Motor neuron (in vitro differentiated cells): ENCODE results near the gene PLCB4. TPM values are rescaled to one million over a fixed set of nuclear protein-coding genes. Genes with fewer than 3 reads are reported as not detected.

Source experiments
- ATAC-seq, 8 experiments: fragments of 200-7000 bp; cut with Tn5 transposase; replicated peaks in 6 of 8; 2 replicates each; pipeline ENCODE4 v1.8.0; 2021; ENCODE audit warnings: mild to moderate bottlenecking in 8 of 8, moderate library complexity in 8 of 8
- H3K27ac ChIP-seq, 2 donors: fragments of 250-450 bp; sonication (Bioruptor Pico); 2 replicates each; pipeline ENCODE4 v1.9.0; 2021; ENCODE audit warnings: antibody characterized with exemption in 2 of 2, mild to moderate bottlenecking in 2 of 2, moderate library complexity in 1 of 2
- H3K4me1 ChIP-seq, 2 donors: fragments of 250-450 bp; sonication (Bioruptor Pico); replicated peaks in 1 of 2; 2 replicates each; pipeline ENCODE4 v1.6.1; 2021; ENCODE audit warnings: antibody characterized with exemption in 2 of 2, mild to moderate bottlenecking in 2 of 2, moderate library complexity in 1 of 2
- H3K4me3 ChIP-seq, 5 donors: fragments of 250-450 bp; sonication (Bioruptor Pico); 2 replicates each; pipeline ENCODE4 v1.9.0; 2021; ENCODE audit warnings: antibody characterized with exemption in 5 of 5, mild to moderate bottlenecking in 5 of 5, moderate library complexity in 4 of 5
- WGBS, 10 experiments: fragments of 450-650 bp; shearing (Covaris generic); methylation state at CpG; one replicate each; pipeline ENCODE4 v1.0.0; 2022; 5-methylcytosine and 5-hydroxymethylcytosine counted together
- in situ Hi-C, 9 experiments: fragments of 400-800 bp; cut with MboI; loops; one replicate each; pipeline ENCODE4 v1.15.0; 2021; ENCODE audit warnings: low sequenced_read_pairs in 9 of 9, low pct_unique_long_range_greater_than_20kb in 2 of 9; ENCODE audit not compliant: unreplicated experiment in 9 of 9
- total RNA-seq, 8 experiments: library from RNA; unstranded; fragments of 300-600 nt; gene quantifications; 2 replicates each; pipeline versions ENCODE4 v1.2.3 to v1.2.4, GENCODE V29; 2022

The PLCB4 gene
- total RNA-seq, 8 experiments from 2014 or later = 4.4 to 27.2 (median 16.2) TPM

DNA sequence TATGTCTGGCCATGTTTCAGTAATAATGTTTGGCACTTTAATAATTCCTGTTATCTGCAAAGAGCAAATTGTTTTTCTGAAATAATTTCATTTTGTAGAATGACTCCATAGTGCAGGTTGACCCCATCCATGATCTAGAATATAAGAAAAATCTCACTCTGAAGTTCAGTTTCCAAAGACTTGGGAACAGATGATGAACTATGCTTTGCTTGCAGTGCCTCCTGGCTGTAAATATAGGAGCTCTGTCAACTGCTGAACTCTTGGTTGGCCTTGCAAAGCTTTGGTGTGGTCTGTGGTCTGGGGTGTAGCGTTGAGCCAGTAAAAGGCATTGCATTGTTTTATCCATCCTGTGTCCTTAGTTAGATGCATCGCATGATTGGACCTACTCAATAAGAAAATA, 104.0 kb downstream of the PLCB4 start:
- ATAC-seq = peak in 2 of 8 experiments; percentile 55 to 62
- Histone ChIP-seq H3K4me3 (no peak overlapping the region), H3K4me1 (no peaks in the 10 kb centered on the region), H3K27ac (no peak overlapping the region)
- 43 to 100% (median 80%) methylated on average over 1 to 2 of the region's 2 CpGs; no CpG with 5 or more reads in 3 of the 10 experiments for WGBS, 10 experiments
- in situ Hi-C loops = no loop called here

DNA sequence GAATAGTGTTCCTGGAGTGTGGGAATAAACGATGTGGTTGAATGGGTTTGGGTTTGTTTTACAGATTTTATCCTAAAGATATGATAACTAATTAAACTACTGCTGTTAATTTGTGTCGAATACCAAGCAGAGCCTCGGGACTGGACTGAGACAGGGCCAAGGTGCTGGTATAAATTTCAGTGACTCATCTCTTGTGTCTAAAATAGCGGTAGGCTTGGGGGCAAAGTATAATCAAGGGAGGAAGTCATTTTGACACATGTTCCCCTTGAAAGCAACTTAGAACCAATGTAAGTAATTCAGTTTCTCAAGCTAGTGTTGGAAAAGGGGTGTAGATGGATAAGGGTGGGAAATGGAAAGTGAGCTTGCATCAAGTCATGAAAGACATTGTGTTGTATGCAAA, 108.4 kb downstream of the PLCB4 start:
- no peak overlapping the region for H3K27ac ChIP-seq
- no peak overlapping the region for H3K4me3 ChIP-seq
- in situ Hi-C loops = loop anchor here in 1 of 9 experiments (25.0 kb wide), 1 partner anchor 315 kb away; no protein-coding TSS in a partner anchor
- 51 to 95% (median 72%) methylated on average over 3 to 4 of the region's 4 CpGs; no CpG with 5 or more reads in 1 of the 10 experiments for WGBS, 10 experiments
- no peak for ATAC-seq
- H3K4me1 ChIP-seq = no peaks in the 10 kb centered on the region

DNA sequence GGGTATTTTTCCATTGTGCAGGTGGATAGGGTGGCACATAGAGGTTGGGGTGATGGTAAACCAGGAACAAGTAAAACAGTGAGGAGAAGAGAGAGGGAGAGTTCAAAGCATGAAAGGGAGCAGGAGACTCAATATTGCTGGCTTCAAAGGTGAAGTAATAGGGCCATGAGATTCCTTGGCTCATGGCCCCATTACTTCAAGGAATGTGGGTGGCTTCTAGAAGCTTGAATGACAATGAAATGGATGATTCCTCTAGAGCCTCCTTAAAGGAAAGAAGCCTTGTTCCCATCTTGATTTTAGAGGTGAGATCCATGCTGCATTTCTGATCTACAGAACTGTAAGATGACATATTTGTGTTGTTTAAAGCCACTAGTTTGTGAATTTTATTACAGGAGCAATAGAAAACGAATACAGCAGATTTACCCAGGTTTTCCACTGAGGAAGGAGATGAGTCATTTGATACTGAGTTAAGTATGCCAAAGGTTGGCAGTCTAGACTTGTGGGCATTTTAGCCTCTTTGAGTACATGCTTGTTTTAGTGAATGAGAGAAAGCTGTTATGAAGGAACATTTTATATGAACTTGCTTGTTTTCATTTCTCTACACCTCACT, 110.4 kb downstream of the PLCB4 start:
- H3K27ac ChIP-seq = no peak overlapping the region
- no peaks in the 10 kb centered on the region for H3K4me1 ChIP-seq
- no peak overlapping the region for H3K4me3 ChIP-seq
- no peak for ATAC-seq
- in situ Hi-C loops = loop anchor here in 1 of 9 experiments (25.0 kb wide), 1 partner anchor 317 kb away; no protein-coding TSS in a partner anchor
- WGBS, 10 experiments = 55 to 100% (median 87%) methylated on average over 1 of the region's 1 CpG; no CpG with 5 or more reads in 6 of the 10 experiments

DNA sequence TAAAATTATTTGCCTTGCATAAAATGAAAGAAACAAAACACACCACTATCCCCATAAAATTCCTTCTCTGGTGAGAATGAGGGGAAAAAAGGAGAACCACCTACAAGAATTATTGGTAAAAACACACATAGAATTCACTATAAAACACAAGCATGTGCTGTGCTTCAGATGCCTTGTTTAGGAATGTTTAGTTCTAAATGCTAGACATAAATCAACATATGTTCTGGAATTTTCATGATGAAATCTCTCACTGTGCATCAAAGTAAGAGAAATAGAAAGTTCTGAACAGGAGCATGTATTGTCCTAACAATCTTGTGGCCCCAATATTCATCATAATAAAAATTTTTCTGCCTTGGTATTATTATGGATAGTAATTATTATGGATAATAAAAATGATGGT, 111.0 kb downstream of the PLCB4 start:
- H3K27ac ChIP-seq = no peak overlapping the region
- no peak overlapping the region for H3K4me3 ChIP-seq
- in situ Hi-C loops = loop anchor here in 1 of 9 experiments (25.0 kb wide), 1 partner anchor 318 kb away; no protein-coding TSS in a partner anchor
- H3K4me1 ChIP-seq = no peaks in the 10 kb centered on the region
- no peak for ATAC-seq

DNA sequence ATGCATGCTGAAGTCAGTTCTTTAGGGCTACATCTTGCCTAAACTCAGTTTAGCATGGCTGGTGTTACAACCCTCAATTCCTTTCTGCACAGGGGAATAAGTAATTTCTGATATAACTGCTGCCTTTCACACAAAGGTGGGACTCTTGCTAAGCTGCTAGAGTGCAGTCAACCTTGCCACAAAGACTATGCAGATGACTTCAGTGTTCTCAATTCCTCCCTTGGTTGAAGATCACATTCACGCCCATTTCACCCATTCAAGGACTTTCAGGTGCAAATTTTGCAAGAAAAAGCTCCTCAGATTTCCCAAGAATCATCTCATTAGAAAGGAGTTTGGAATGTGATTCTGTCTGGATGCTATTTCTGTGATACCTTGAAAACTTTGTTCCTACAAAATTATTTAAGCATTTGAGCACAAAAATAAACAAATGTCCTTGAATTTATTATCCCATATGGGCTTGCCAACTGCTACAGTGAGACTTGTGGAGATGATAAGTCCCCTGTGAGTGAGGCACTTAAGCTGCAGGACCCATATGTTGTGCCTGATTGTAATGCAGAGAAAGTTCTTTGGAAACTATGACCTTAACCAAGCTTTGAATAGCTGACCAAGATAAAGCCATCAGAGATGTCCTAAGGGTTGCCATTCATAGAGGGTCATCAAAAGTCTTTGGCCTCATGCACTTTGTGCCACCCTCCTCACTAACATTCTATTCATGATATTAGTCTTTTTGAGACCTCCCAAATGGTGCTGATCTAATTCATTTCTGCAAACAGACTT, 111.8 kb downstream of the PLCB4 start:
- Histone ChIP-seq H3K4me3 (no peak overlapping the region), H3K27ac (no peak overlapping the region), H3K4me1 (no peaks in the 10 kb centered on the region)
- in situ Hi-C loops = loop anchor here in 1 of 9 experiments (25.0 kb wide), 1 partner anchor 318 kb away; no protein-coding TSS in a partner anchor
- no peak for ATAC-seq
- 33 to 100% (median 52%) methylated on average over 1 of the region's 1 CpG; no CpG with 5 or more reads in 4 of the 10 experiments for WGBS, 10 experiments

DNA sequence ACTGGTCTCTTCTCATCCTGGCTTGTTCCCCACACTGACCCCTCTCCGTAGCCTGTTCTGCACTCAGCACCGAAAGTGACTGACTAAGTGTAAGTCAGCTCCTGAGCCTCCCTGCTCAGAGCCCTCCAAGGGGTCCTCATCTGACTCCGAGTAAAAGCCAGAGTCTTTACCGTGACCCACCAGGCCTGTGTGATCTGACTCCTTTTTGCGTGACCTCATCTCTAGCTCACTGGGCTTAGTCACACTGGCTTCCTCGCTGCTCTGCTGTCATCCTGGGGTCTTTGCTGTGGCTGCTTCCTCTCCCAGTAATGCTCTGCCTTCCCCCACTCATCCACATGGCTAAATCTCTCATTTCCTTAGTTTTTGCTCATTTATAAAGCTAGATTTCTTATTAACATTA, 116.6 kb downstream of the PLCB4 start:
- peak in 5 of 8 experiments; percentile 80 to 100 (median 92) for ATAC-seq
- H3K4me3 ChIP-seq = no peak overlapping the region
- no peak overlapping the region for H3K27ac ChIP-seq
- 50 to 100% (median 67%) methylated on average over 1 to 6 of the region's 6 CpGs; no CpG with 5 or more reads in 1 of the 10 experiments for WGBS, 10 experiments
- no peaks in the 10 kb centered on the region for H3K4me1 ChIP-seq
- in situ Hi-C loops = loop anchor here in 1 of 9 experiments (25.0 kb wide), 1 partner anchor 323 kb away; no protein-coding TSS in a partner anchor

DNA sequence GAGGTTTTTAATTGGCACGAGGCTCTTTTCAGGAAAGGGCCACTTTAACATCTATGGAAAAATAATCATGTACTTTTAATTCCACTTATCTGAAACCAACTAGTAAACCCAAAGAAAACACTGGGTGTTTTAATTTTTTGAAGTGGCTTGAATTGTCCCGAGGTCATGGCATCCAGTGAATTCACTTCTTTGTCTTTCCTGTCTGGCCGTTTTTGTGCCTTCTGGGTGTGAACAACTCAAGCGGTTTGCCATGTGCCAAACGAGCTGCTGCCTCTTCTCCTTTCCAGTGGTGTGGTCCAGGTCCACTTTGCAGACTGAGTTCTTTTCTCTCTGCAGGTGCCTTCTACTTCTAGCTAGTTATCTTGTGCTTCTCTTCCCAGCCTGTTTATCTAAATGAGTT, 117.5 kb downstream of the PLCB4 start:
- H3K4me3 ChIP-seq = no peak overlapping the region
- no peaks in the 10 kb centered on the region for H3K4me1 ChIP-seq
- H3K27ac ChIP-seq = no peak overlapping the region
- ATAC-seq = no peak
- WGBS, 10 experiments = 20 to 100% (median 76%) methylated on average over 1 to 5 of the region's 5 CpGs
- in situ Hi-C loops = loop anchor here in 1 of 9 experiments (25.0 kb wide), 1 partner anchor 324 kb away; no protein-coding TSS in a partner anchor

DNA sequence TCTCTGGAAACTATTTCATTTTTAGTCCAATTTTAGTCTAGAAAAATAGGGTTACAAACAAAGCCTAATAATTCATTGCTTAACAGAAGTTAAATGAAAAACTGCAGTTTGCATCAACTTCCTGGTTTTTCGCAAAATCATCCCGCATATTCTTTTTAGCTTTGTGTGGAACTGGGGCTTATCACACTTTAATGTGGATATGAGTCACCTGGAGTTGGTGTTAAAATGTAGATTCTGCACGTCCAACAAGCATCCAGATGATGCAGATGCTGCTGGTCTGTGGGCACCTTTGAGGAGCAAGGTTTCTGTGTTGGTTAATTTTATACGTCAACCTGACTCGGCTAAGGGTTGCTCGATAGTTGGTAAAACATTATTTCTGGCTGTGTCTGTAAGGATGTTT, 126.1 kb downstream of the PLCB4 start:
- no peak for ATAC-seq
- H3K4me1 ChIP-seq = peaks cover 12 to 24% of the 10 kb centered on the region in 2 donors
- no peak overlapping the region for H3K27ac ChIP-seq
- in situ Hi-C loops = loop anchor here in 1 of 9 experiments (25.0 kb wide), 1 partner anchor 333 kb away; no protein-coding TSS in a partner anchor
- no peak overlapping the region for H3K4me3 ChIP-seq
- WGBS, 10 experiments = 56 to 95% (median 85%) methylated on average over 3 to 6 of the region's 6 CpGs

DNA sequence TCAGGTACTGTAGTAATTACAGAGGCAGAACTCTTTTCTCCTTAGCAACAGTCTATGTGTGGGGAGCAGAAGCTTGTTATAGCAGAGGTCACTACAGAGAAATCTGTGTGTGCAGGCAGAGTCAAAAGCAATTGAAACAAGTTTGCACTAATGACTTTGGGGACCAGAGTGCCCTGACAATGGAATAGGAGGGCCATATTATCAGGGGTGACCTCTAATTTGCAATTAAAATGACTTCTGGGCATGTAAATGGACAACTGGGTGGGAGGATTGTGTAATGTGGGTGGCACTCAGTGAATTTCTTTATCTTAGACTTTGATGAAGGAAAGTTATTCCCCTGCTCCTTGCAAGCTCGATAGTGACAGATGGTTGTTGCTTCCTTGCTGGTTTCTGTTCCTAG, 127.2 kb downstream of the PLCB4 start:
- H3K4me1 ChIP-seq = peaks cover 17 to 29% of the 10 kb centered on the region in 2 donors
- 0 to 20% (median 0%) methylated on average over 1 of the region's 1 CpG; no CpG with 5 or more reads in 6 of the 10 experiments for WGBS, 10 experiments
- in situ Hi-C loops = loop anchor here in 1 of 9 experiments (25.0 kb wide), 1 partner anchor 334 kb away; no protein-coding TSS in a partner anchor
- ATAC-seq = peak in 7 of 8 experiments; percentile 41 to 76 (median 72)
- H3K27ac ChIP-seq = peak overlapping the region in 1 of 2 donors; percentile 31
- H3K4me3 ChIP-seq = no peak overlapping the region

DNA sequence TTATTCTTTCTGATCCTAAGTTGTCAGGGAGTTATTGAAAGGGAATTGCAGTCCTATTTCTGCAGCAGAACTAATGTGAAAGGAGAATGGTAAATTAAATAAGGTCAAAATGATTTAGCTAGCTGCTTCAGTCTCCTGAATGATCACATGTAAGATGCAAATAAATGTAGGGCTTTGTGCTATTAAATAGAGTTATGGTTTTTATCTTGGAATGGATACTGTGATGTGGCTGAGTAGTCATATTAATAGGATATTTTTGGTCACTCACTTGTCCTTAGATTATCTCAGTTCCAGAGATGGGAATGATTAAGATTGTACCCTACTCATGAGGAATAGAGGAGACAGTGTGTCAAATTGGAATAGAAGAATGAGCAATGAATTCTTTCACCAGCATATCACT, 129.6 kb downstream of the PLCB4 start:
- in situ Hi-C loops = loop anchor here in 1 of 9 experiments (25.0 kb wide), 1 partner anchor 336 kb away; no protein-coding TSS in a partner anchor
- no peak overlapping the region for H3K27ac ChIP-seq
- peak in 3 of 8 experiments; percentile 37 to 79 (median 48) for ATAC-seq
- H3K4me3 ChIP-seq = no peak overlapping the region
- peaks cover 21 to 34% of the 10 kb centered on the region in 2 donors for H3K4me1 ChIP-seq

DNA sequence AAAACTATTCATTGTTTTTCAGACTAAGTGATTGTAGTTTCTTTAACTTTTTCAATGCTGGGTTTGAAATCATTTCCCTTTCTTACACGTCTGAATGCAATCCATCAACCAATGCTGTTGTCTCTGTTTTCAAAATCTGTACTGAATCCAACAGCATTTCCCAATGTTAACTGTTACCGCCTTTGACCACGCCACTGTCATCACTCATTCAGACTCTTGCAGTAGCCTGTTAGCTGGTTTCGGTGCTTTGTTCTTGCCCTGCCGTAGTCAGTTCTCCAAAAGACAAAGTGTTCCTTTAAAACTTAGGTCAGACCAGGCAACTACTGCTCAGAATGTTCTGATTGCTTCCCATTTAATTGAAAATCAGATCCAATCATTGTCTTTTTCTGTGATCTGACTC, 131.3 kb downstream of the PLCB4 start:
- peaks cover 21 to 37% of the 10 kb centered on the region in 2 donors for H3K4me1 ChIP-seq
- in situ Hi-C loops = no loop called here

DNA sequence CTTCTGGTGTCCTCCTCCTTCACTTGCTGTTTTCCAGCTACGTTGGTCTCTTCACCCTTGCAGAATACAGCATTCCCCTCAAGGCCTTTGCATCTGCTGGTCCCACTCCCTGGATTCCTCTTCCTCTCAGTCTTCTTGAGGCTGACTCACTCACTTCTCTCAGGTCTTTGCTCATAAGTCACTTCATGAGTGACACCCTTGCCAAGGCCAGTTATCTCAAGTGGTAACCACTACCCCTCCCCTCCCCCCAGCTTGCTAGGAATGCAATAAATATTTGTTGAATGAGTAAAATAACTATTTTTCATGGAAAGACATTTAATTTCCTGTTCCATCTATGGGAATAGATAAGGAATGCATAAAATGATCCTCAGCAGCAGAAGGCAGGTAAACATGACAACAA, 131.7 kb downstream of the PLCB4 start:
- no peak overlapping the region for H3K27ac ChIP-seq
- in situ Hi-C loops = no loop called here
- WGBS, 10 experiments = 0 to 80% (median 38%) methylated on average over 1 of the region's 1 CpG; no CpG with 5 or more reads in 3 of the 10 experiments
- H3K4me3 ChIP-seq = no peak overlapping the region
- H3K4me1 ChIP-seq = peaks cover 19 to 38% of the 10 kb centered on the region in 2 donors
- ATAC-seq = peak in 6 of 8 experiments; percentile 20 to 69 (median 40)

More for the DNA sequence above, 131.3 kb downstream of the PLCB4 start:
- WGBS, 10 experiments = 3 to 92% (median 53%) methylated on average over 1 to 4 of the region's 5 CpGs; no CpG with 5 or more reads in 2 of the 10 experiments
- peak in 5 of 8 experiments; percentile 19 to 79 (median 46) for ATAC-seq
- H3K4me3 ChIP-seq = no peak overlapping the region
- H3K27ac ChIP-seq = no peak overlapping the region
